Measurements from ENCODE around the gene TST.

DNA sequence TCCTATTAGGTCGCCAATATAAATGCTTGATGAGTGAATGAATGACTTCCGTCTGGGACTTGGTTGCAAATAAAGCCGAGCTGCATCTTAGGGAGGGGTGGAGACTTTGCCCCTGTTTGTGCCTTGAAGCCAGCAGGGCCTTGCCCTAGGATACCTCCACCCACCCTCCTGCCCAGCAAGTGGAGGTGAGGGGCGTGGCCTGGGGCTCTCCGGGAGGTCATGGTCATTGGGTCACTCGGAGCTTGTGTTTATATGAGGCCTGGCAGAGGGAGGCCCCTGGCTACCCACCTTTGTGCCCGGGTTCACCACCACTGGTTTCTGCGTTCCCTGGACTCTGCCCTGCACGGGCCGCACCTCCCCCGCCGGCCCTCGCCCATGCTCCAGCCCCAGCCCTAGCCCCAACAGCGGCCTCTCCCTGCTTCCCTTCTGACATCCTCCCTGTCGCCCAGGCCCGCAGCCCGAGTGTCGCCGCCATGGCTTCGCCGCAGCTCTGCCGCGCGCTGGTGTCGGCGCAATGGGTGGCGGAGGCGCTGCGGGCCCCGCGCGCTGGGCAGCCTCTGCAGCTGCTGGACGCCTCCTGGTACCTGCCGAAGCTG lies 4.6 kb upstream of the TST start:
- TF ChIP-seq JUND (IDR thresholded peaks at IDR 0.05; ENCODE audit: low read length) (no peak), POLR2A (IDR thresholded peaks at IDR 0.05; ENCODE audit: control extremely low read depth in 1 of 2, low read depth in 2 of 2, low read length in 2 of 2) (no peak), SIX5 (IDR thresholded peaks at IDR 0.05; ENCODE audit: low read depth, low read length) (no peak), EZH2 (IDR thresholded peaks at IDR 0.05; ENCODE audit: low read depth, low read length, severe bottlenecking) (no peak), POLR2AphosphoS5 (IDR thresholded peaks at IDR 0.05; ENCODE audit: low read depth, low read length) (no peak)
- TF ChIP-seq, protein P1, sequence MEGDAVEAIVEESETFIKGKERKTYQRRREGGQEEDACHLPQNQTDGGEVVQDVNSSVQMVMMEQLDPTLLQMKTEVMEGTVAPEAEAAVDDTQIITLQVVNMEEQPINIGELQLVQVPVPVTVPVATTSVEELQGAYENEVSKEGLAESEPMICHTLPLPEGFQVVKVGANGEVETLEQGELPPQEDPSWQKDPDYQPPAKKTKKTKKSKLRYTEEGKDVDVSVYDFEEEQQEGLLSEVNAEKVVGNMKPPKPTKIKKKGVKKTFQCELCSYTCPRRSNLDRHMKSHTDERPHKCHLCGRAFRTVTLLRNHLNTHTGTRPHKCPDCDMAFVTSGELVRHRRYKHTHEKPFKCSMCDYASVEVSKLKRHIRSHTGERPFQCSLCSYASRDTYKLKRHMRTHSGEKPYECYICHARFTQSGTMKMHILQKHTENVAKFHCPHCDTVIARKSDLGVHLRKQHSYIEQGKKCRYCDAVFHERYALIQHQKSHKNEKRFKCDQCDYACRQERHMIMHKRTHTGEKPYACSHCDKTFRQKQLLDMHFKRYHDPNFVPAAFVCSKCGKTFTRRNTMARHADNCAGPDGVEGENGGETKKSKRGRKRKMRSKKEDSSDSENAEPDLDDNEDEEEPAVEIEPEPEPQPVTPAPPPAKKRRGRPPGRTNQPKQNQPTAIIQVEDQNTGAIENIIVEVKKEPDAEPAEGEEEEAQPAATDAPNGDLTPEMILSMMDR (IDR thresholded peaks at IDR 0.05; ENCODE audit: control extremely low read depth in 1 of 3, insufficient read depth in 1 of 3, low read depth in 1 of 3, low read length in 3 of 3), result no peak
- TF ChIP-seq, protein P2, sequence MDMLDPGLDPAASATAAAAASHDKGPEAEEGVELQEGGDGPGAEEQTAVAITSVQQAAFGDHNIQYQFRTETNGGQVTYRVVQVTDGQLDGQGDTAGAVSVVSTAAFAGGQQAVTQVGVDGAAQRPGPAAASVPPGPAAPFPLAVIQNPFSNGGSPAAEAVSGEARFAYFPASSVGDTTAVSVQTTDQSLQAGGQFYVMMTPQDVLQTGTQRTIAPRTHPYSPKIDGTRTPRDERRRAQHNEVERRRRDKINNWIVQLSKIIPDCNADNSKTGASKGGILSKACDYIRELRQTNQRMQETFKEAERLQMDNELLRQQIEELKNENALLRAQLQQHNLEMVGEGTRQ (IDR thresholded peaks at IDR 0.05; ENCODE audit: low read length), result no peak

All from H1 (cell line).